ENCODE data around the gene MAOA. TPM values are rescaled to one million over a fixed set of nuclear protein-coding genes. Genes with fewer than 3 reads are reported as not detected.

Gene MAOA
- polyA plus RNA-seq, 1 donor from 2014 or later, result 1.3 TPM

- H3K36me3 ChIP-seq (ENCODE audit: insufficient read depth, low read length), result no peaks in the 10 kb centered on the region
- H3K9me3 ChIP-seq (ENCODE audit: low read length), result no peaks in the 10 kb centered on the region
- no peaks in the 10 kb centered on the region for H3K79me2 ChIP-seq (replicated peaks; ENCODE audit: insufficient read depth, low read length)
- H3K27ac ChIP-seq (ENCODE audit: low read length), result no peak overlapping the region
- no peaks in the 10 kb centered on the region for H3F3A ChIP-seq (ENCODE audit: insufficient read depth, low read length, poor library complexity, severe bottlenecking)
- H3K9me2 ChIP-seq (ENCODE audit: insufficient read depth, low read length), result no peaks in the 10 kb centered on the region
- no peak overlapping the region for H3K4me2 ChIP-seq (ENCODE audit: low read length)
- no peaks in the 10 kb centered on the region for H3K27me3 ChIP-seq (ENCODE audit: insufficient read depth, low read depth, low read length)
- TF ChIP-seq MXI1 (conservative IDR thresholded peaks at IDR 0.05; ENCODE audit: poor library complexity, severe bottlenecking), result no peak
- TF ChIP-seq EP300 (conservative IDR thresholded peaks at IDR 0.05; ENCODE audit: poor library complexity, severe bottlenecking), result peak; percentile 34
- H3K4me3 ChIP-seq (ENCODE audit: low read length), result no peak overlapping the region
- H3K9ac ChIP-seq (ENCODE audit: low read length), result no peak overlapping the region
- H4K20me1 ChIP-seq (ENCODE audit: insufficient read depth), result no peaks in the 10 kb centered on the region
- no peak overlapping the region for H2AFZ ChIP-seq (ENCODE audit: low read depth, low read length)
Observed at GRCh38 chrX:43676971-43677572, 21.0 kb downstream of the MAOA start.

DNA sequence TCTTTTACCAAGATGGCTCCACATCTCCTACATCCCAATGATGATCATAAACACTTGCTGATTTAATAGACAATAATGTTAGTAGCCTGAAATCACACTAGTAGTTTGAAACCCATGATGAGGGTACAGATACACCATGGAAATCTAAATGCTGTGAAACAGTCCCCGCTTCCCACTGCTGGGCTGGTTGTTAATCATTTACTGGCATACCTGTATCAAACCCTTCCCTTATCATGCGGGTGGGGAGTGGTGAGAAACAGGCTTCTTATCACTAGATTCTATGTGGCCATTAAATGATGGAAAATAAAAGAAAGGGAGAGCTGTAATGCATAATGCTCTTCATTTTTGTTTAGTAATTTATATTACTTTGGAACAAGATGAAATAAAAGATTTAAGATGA is 21.9 kb downstream of the MAOA start:
- Histone ChIP-seq H3K36me3 (ENCODE audit: insufficient read depth, low read length) (no peaks in the 10 kb centered on the region), H3K4me3 (ENCODE audit: low read length) (no peak overlapping the region), H3K27ac (ENCODE audit: low read length) (no peak overlapping the region), H3K9me2 (ENCODE audit: insufficient read depth, low read length) (no peaks in the 10 kb centered on the region), H3K79me2 (replicated peaks; ENCODE audit: insufficient read depth, low read length) (no peaks in the 10 kb centered on the region), H3K27me3 (ENCODE audit: insufficient read depth, low read depth, low read length) (no peaks in the 10 kb centered on the region), H4K20me1 (ENCODE audit: insufficient read depth) (no peaks in the 10 kb centered on the region), H3K9me3 (ENCODE audit: low read length) (no peaks in the 10 kb centered on the region), H3K9ac (ENCODE audit: low read length) (no peak overlapping the region), H3F3A (ENCODE audit: insufficient read depth, low read length, poor library complexity, severe bottlenecking) (no peaks in the 10 kb centered on the region), H3K4me2 (ENCODE audit: low read length) (no peak overlapping the region), H2AFZ (ENCODE audit: low read depth, low read length) (no peak overlapping the region)
- TF ChIP-seq POLR2AphosphoS5 (IDR thresholded peaks at IDR 0.05) (no peak), EP300 (conservative IDR thresholded peaks at IDR 0.05; ENCODE audit: poor library complexity, severe bottlenecking) (no peak), TAF1 (IDR thresholded peaks at IDR 0.05; ENCODE audit: low read depth) (no peak), MXI1 (conservative IDR thresholded peaks at IDR 0.05; ENCODE audit: poor library complexity, severe bottlenecking) (no peak), SMC3 (conservative IDR thresholded peaks at IDR 0.05; ENCODE audit: poor library complexity) (no peak), RAD21 (conservative IDR thresholded peaks at IDR 0.05) (no peak)
- TF ChIP-seq, protein P1, sequence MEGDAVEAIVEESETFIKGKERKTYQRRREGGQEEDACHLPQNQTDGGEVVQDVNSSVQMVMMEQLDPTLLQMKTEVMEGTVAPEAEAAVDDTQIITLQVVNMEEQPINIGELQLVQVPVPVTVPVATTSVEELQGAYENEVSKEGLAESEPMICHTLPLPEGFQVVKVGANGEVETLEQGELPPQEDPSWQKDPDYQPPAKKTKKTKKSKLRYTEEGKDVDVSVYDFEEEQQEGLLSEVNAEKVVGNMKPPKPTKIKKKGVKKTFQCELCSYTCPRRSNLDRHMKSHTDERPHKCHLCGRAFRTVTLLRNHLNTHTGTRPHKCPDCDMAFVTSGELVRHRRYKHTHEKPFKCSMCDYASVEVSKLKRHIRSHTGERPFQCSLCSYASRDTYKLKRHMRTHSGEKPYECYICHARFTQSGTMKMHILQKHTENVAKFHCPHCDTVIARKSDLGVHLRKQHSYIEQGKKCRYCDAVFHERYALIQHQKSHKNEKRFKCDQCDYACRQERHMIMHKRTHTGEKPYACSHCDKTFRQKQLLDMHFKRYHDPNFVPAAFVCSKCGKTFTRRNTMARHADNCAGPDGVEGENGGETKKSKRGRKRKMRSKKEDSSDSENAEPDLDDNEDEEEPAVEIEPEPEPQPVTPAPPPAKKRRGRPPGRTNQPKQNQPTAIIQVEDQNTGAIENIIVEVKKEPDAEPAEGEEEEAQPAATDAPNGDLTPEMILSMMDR (IDR thresholded peaks at IDR 0.05; ENCODE audit: poor library complexity, severe bottlenecking), result no peak

DNA sequence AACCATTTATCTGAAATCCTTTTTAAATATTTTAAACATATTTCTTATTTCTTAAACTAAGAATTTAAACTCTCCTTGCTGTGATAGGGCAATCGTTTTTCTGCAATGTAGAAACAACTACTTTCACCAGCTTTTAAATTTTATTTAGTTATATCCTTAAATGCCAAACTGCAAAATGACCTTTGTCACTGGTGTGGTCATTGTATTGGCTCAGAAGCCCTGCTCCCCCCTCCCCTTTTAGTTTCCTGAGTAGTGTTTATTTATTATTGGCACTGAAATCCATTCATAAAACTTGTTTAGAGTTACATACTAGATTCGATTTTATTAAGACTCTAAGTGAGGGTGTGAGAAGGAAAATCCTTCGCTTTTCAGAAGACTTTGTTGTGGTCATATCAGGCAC is 23.0 kb downstream of the MAOA start:
- Histone ChIP-seq H3K79me2 (replicated peaks; ENCODE audit: insufficient read depth, low read length) (no peaks in the 10 kb centered on the region), H3F3A (ENCODE audit: insufficient read depth, low read length, poor library complexity, severe bottlenecking) (no peaks in the 10 kb centered on the region), H3K27ac (ENCODE audit: low read length) (no peak overlapping the region), H3K4me3 (ENCODE audit: low read length) (no peak overlapping the region), H3K27me3 (ENCODE audit: insufficient read depth, low read depth, low read length) (no peaks in the 10 kb centered on the region), H4K20me1 (ENCODE audit: insufficient read depth) (no peaks in the 10 kb centered on the region), H3K9me3 (ENCODE audit: low read length) (no peaks in the 10 kb centered on the region), H2AFZ (ENCODE audit: low read depth, low read length) (no peak overlapping the region), H3K4me2 (ENCODE audit: low read length) (no peak overlapping the region), H3K9ac (ENCODE audit: low read length) (no peak overlapping the region), H3K9me2 (ENCODE audit: insufficient read depth, low read length) (no peaks in the 10 kb centered on the region), H3K36me3 (ENCODE audit: insufficient read depth, low read length) (no peaks in the 10 kb centered on the region)
- no peak for TF ChIP-seq EZH2 (IDR thresholded peaks at IDR 0.05; ENCODE audit: borderline replicate concordance, insufficient read depth, low read length, poor library complexity, severe bottlenecking)
- TF ChIP-seq RAD21 (conservative IDR thresholded peaks at IDR 0.05), result no peak
- no peak for TF ChIP-seq EP300 (conservative IDR thresholded peaks at IDR 0.05; ENCODE audit: poor library complexity, severe bottlenecking)
- TF ChIP-seq, protein P2, sequence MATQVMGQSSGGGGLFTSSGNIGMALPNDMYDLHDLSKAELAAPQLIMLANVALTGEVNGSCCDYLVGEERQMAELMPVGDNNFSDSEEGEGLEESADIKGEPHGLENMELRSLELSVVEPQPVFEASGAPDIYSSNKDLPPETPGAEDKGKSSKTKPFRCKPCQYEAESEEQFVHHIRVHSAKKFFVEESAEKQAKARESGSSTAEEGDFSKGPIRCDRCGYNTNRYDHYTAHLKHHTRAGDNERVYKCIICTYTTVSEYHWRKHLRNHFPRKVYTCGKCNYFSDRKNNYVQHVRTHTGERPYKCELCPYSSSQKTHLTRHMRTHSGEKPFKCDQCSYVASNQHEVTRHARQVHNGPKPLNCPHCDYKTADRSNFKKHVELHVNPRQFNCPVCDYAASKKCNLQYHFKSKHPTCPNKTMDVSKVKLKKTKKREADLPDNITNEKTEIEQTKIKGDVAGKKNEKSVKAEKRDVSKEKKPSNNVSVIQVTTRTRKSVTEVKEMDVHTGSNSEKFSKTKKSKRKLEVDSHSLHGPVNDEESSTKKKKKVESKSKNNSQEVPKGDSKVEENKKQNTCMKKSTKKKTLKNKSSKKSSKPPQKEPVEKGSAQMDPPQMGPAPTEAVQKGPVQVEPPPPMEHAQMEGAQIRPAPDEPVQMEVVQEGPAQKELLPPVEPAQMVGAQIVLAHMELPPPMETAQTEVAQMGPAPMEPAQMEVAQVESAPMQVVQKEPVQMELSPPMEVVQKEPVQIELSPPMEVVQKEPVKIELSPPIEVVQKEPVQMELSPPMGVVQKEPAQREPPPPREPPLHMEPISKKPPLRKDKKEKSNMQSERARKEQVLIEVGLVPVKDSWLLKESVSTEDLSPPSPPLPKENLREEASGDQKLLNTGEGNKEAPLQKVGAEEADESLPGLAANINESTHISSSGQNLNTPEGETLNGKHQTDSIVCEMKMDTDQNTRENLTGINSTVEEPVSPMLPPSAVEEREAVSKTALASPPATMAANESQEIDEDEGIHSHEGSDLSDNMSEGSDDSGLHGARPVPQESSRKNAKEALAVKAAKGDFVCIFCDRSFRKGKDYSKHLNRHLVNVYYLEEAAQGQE (IDR thresholded peaks at IDR 0.05; ENCODE audit: borderline replicate concordance), result no peak
- TF ChIP-seq, protein P1 (IDR thresholded peaks at IDR 0.05; ENCODE audit: poor library complexity, severe bottlenecking), result no peak
- TF ChIP-seq MXI1 (conservative IDR thresholded peaks at IDR 0.05; ENCODE audit: poor library complexity, severe bottlenecking), result no peak
- TF ChIP-seq POLR2AphosphoS5 (IDR thresholded peaks at IDR 0.05), result no peak
- no peak for TF ChIP-seq TAF1 (IDR thresholded peaks at IDR 0.05; ENCODE audit: low read depth)
- no peak for TF ChIP-seq SMC3 (conservative IDR thresholded peaks at IDR 0.05; ENCODE audit: poor library complexity)
